Mammary microvascular endothelial cell (primary cell): ENCODE data around the gene JAKMIP2. TPM values are rescaled to one million over a fixed set of nuclear protein-coding genes. Genes with fewer than 3 reads are reported as not detected.

Experiments used
- total RNA-seq: library from RNA; depleted of rRNA; stranded (reverse); fragments of >200 nt; gene quantifications from 2 replicates; pipeline ENCODE4 v1.2.3, GENCODE V29; 2015

JAKMIP2 gene
- total RNA-seq: not detected in 2 replicates

GRCh38 chr5:147782110-147783028 lies at the start of gene JAKMIP2:
TSS of gene JAKMIP2 (minus strand) at chr5:147782728. CDS start at chr5:147671806, 110,922 bp downstream.

DNA sequence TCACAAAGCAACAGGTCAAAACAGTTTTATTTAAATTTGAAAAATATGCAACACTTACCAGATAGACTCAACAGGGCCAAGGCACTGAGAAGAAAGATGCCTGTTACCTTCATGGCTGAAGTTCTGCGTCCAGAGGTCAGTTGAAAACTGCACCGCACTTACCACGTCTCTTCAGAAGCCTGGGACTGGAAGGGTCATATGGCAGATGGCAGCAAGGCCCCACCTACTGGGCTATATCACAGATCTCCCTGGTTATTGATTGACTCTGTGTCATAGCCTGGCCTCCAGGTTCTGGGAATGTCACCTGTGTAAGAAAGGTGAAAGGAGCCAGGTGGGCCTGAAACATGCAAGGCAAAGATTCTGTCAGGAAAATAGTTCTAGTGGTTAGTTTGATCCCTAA lies 48.9 kb upstream of the JAKMIP2 start, which contains the start of gene SPINK1:
SPINK1 (minus strand) TSS at position 207 of the 400 bp plus-strand sequence; CDS start at position 113, 94 bp downstream.

Other genes with a start within 250 kb of the JAKMIP2 start
- gene SPINK1, start 48.9 kb upstream of the JAKMIP2 start, total RNA-seq: not detected in 2 replicates
- not detected in 2 replicates for gene SCGB3A2, start 96.0 kb upstream of the JAKMIP2 start, total RNA-seq
- not detected in 2 replicates for gene C5orf46, start 123.8 kb upstream of the JAKMIP2 start, total RNA-seq